Chondrocyte (in vitro differentiated cells): Measurements from ENCODE around the gene CMTM2. TPM values are rescaled to one million over a fixed set of nuclear protein-coding genes. Genes with fewer than 3 reads are reported as not detected.

Source experiments
- DNase-seq: peaks from one replicate; pipeline ENCODE4 v3.0.0; 2021; ENCODE audit warnings: mixed read lengths, low spot score
- H3K27ac Mint-ChIP-seq: one replicate; pipeline ENCODE4 v1.8.0; 2021; ENCODE audit warnings: mild to moderate bottlenecking, moderate library complexity, mixed read lengths; ENCODE audit not compliant: unreplicated experiment
- H3K27me3 Mint-ChIP-seq: 2 replicates; pipeline ENCODE4 v1.8.0; 2021; ENCODE audit warnings: low read depth, mixed read lengths
- H3K36me3 Mint-ChIP-seq: 2 replicates; pipeline ENCODE4 v1.8.0; 2021; ENCODE audit warnings: low read depth, mixed read lengths
- H3K4me1 Mint-ChIP-seq: 2 replicates; pipeline ENCODE4 v1.8.0; 2021; ENCODE audit warnings: low read depth, mild to moderate bottlenecking, mixed read lengths
- H3K4me3 Mint-ChIP-seq: one replicate; pipeline ENCODE4 v1.8.0; 2021; ENCODE audit warnings: mild to moderate bottlenecking, moderate library complexity, mixed read lengths; ENCODE audit not compliant: unreplicated experiment
- H3K9me3 Mint-ChIP-seq: 2 replicates; pipeline ENCODE4 v1.8.0; 2021; ENCODE audit warnings: low read depth, mixed read lengths
- total RNA-seq: library from RNA; stranded (reverse); gene quantifications from 3 replicates; pipeline ENCODE4 v1.2.1, GENCODE V29; 2021
- TF ChIP-seq, protein P1 (sequence below): fragments of 200-600 bp; sonication (generic); IDR thresholded peaks from 2 replicates; pipeline ENCODE4 v1.5.0; 2021; ENCODE audit warnings: antibody characterized with exemption, mild to moderate bottlenecking, moderate library complexity

CMTM2 gene
- total RNA-seq, 1 donor from 2014 or later = not detected

DNA sequence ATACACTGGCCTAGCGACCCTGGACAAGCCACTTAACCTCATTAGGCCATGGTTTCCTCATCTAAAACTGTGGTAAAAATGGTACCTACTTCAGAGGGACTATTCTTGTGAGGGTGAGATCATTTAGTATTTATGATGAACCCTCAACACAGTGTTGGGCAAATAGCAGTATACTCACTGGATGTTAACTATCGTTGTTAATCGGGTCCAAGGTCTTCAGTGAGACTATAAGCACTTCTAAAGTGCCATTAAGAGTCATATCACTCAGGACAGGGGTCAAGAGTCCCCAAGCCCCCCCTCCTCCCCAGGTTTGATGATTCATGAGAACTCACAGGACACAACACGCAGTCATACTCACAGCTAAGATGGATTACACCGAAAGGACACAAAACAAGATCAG, 40.4 kb upstream of the CMTM2 start:
- Mint-ChIP-seq H3K36me3 (peaks cover 27% of the 10 kb centered on the region), H3K4me1 (peaks cover 4% of the 10 kb centered on the region), H3K4me3 (no peak overlapping the region), H3K27ac (no peak overlapping the region), H3K27me3 (no peaks in the 10 kb centered on the region), H3K9me3 (no peaks in the 10 kb centered on the region)
- TF ChIP-seq, protein P1, sequence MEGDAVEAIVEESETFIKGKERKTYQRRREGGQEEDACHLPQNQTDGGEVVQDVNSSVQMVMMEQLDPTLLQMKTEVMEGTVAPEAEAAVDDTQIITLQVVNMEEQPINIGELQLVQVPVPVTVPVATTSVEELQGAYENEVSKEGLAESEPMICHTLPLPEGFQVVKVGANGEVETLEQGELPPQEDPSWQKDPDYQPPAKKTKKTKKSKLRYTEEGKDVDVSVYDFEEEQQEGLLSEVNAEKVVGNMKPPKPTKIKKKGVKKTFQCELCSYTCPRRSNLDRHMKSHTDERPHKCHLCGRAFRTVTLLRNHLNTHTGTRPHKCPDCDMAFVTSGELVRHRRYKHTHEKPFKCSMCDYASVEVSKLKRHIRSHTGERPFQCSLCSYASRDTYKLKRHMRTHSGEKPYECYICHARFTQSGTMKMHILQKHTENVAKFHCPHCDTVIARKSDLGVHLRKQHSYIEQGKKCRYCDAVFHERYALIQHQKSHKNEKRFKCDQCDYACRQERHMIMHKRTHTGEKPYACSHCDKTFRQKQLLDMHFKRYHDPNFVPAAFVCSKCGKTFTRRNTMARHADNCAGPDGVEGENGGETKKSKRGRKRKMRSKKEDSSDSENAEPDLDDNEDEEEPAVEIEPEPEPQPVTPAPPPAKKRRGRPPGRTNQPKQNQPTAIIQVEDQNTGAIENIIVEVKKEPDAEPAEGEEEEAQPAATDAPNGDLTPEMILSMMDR = no peak
- no peak for DNase-seq

DNA sequence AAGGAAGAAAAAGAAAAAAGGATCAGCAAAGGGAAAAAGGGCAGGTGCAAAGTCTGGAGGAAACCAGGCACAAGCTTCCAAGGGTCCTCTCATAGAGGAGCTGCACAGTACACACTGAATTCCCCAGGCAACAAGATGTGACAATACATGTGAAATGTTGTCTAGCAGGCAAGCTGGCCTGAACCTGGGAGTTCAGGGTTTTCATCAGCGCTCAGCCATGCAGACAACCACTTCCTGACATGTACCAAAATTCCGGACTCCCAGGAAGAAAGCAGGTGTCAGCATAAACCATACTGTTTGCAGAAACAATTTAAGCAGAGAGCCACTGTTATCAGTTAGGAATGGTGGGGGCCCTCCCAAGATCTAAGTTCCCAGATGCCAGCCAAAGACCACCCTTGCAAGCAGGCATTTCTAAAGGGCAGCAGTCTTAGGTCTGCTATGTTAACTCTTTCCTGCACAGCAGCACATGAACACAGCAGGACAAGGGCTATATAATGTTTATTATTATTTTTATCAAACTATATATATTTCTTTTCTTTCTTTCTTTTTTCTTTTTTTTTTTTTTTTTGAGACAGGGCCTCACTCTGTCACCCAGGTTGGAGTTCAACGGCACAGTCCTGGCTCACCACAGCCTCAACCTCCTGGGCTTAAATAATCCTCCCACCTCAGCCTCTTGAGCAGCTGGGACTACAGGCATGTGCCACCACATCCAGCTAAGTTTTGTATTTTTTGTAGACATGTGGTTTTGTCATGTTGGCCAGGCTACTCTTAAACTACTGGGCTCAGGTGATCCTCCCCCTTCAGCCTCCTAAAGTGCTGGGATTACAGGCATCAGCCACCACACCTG, 39.4 kb upstream of the CMTM2 start:
- Mint-ChIP-seq H3K4me1 (peaks cover 4% of the 10 kb centered on the region), H3K36me3 (peaks cover 22% of the 10 kb centered on the region), H3K27me3 (no peaks in the 10 kb centered on the region), H3K4me3 (no peak overlapping the region), H3K9me3 (no peaks in the 10 kb centered on the region), H3K27ac (peak overlapping the region; percentile 22)
- no peak for DNase-seq
- TF ChIP-seq, protein P1 = no peak

DNA sequence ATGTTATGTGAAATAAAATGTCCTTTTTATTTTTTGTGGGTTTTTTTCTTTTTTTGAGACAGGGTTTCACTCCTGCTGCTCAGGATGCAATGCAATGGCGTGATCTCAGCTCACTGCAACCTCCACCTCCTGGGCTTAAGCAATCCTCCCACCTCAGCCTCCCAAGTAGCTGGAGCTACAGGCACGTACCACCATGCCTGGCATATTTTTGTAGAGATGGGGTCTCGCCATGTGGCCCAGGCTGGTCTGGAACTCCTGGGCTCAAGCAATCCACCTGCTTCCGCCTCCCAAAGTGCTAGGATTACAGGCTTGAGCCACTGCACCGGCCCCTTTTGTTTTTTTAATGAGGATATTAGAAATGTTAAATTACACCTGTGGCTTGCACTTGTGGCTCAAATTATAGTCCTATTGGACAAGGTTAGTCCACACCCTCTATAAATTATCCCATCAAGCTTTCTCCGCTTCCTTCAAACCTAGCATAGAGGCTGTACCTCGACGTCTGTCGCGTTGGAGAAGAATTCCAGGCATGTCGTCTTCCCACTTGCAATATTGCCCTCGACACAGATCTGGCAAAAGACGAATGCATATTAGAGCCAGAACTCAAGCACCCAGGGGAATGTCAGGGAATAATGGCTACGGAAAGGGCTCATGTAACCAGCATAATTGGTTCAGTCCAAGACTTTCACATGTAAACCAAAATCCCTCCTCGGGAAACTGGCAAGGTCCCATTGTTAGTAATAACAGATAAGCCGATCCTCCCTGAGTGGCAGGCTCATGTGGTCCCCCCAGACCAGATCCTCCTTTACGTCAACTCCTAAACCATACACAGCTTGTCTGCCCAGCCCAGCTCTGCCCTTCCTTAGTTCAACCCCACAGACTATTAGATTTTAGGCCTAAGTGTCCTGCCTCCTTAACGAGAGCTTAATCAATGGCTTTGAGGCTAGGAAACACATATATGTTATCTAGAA, 37.6 kb upstream of the CMTM2 start:
- Mint-ChIP-seq H3K4me1 (peaks cover 4% of the 10 kb centered on the region), H3K36me3 (peaks cover 14% of the 10 kb centered on the region), H3K4me3 (no peak overlapping the region), H3K9me3 (no peaks in the 10 kb centered on the region), H3K27ac (no peak overlapping the region), H3K27me3 (no peaks in the 10 kb centered on the region)
- TF ChIP-seq, protein P1 = no peak
- DNase-seq = no peak

DNA sequence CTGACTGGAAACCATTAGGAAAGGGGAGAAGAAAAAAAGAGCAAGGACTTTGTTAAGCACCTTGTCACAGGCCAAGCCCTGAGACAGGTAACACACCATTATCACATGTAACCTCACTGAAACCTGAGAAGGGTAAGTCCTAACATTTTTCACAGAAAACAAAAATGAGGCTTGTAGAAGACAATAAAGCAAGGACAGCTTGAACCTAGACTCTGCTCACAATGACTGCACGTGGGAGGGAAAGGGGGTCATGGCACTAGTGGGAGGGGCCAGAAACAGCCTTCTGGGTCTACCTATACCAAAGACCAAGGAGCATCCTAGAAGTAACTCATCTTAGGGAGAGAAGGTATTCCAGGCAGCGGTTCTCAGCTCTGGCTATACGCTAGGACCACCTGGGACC, 36.9 kb upstream of the CMTM2 start:
- H3K36me3 Mint-ChIP-seq = peaks cover 9% of the 10 kb centered on the region
- H3K4me1 Mint-ChIP-seq = peaks cover 5% of the 10 kb centered on the region
- TF ChIP-seq, protein P1 = no peak
- H3K27me3 Mint-ChIP-seq = no peaks in the 10 kb centered on the region
- DNase-seq = no peak
- no peaks in the 10 kb centered on the region for H3K9me3 Mint-ChIP-seq
- H3K4me3 Mint-ChIP-seq = no peak overlapping the region
- no peak overlapping the region for H3K27ac Mint-ChIP-seq

DNA sequence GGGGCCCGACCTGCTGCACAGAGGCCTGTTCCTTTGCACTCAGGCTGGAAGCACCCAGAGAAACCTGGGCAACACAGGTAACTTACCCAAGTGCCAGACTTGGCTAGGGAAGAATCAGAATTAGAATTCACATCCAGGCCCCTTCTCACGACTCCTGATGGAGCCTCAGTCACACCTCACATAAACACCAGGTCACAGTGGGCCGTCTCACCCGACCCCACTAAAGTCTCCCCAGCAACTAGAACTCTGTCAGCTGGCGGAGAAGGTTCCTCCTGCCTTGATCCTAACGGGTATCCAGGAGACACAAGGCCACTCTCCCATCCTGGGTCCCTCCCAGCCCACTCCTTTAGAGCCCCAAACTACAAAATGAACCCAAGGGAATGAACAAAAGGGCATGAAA, 35.7 kb upstream of the CMTM2 start:
- Mint-ChIP-seq H3K9me3 (no peaks in the 10 kb centered on the region), H3K27ac (no peak overlapping the region), H3K27me3 (no peaks in the 10 kb centered on the region), H3K36me3 (peaks cover 6% of the 10 kb centered on the region), H3K4me3 (no peak overlapping the region), H3K4me1 (peaks cover 14% of the 10 kb centered on the region)
- TF ChIP-seq, protein P1 = no peak
- DNase-seq = no peak
